HG03571 (cell line): ENCODE results near the gene NDUFB11.

Experiments
- ATAC-seq: cut with Tn5 transposase; IDR thresholded peaks from one replicate; pipeline ENCODE4 v1.9.1; 2021; ENCODE audit not compliant: unreplicated experiment

The NDUFB11 gene

DNA sequence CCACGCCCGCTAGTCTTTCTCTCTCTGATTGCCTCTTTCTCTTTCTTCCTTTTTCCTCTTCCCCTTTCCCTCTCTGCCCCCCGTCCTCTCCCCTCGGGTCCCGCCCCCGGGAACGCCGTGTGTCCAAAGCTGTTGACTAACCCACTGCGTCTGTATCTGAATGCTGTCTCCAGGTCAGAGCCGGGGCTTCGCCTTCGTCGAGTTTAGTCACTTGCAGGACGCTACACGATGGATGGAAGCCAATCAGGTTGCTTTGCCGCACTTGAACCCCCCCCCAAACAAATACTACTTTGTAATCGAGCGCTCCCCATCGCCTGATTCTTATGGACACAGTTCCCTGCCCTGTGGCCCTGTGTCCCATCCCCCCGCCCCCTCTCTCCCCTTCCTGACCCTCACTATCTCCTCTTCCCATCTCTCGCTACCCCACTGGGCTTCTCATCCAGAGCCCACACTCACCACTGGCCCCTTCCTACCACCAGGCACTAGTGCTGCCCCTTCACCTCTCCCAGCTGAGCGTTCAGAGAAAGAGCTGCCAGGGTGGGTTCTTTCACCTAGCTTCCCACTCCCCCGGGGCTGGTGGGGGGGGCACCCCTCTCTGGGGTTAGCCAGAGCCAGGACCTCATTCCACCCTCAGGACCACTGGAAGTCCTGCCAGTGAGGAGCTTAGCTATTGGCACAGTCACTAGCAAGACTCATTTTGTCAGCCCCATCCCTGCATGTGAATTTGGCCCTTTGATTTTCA lies 30.5 kb upstream of the NDUFB11 start:
- no peak for ATAC-seq

DNA sequence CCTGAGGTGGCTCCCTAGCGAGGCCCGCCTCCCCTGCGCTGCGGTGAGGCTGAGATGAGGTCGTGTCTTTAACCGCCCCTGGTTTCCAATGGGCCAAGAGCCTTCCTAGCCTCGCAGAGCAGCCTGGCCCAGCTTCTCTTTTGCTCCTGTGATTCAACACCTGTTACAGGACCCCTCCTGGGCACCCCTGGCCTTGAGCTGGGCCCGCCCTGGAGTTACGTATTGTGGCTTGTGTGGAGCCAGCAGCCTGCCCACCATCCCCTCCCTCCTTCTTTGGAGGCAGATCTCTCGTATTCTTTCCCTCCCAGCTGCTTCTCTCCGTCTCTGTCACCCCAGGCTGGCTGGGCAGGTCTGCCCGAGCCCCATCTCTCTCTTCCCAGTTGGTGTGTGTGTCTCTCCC lies 29.9 kb upstream of the NDUFB11 start:
- ATAC-seq, result no peak

DNA sequence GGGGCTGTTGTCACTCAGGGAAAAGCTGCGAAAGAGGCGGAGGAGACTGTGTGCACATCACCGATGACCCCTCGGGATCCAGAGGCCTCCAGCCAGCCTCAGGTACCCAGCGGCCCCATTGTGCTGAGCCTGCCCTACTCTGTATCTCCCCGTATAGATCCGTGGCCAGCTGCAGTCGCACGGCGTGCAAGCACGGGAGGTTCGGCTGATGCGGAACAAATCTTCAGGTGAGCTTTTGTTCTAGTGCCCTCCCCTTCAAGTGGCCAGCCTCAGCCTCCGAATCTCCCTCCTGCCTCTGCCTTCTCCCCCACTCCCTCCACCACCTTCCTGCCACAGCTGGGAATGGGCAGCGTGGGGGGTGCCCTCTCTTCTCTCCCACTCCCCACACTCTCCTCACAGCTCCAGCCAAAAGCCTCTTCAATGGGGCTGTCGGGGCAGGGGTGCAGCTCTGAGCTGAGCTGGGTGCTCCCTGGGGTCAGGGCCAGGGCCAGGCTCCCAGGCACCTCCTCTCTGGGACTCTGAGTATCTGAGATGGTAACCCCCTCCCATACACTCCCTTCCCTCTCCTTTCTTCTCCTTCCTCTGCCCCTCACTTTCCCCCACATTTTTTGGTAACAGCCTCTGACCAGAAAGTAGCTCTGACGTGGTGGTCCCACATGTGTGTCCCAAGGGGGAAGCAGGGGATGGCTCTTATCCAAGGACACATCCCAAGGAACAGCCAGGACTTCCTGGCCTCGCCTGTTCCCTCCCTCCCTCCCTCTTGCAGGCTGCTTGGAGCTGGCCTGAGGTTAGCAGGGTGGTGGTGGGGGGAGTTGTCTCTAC lies 28.7 kb upstream of the NDUFB11 start:
- ATAC-seq, result no peak

DNA sequence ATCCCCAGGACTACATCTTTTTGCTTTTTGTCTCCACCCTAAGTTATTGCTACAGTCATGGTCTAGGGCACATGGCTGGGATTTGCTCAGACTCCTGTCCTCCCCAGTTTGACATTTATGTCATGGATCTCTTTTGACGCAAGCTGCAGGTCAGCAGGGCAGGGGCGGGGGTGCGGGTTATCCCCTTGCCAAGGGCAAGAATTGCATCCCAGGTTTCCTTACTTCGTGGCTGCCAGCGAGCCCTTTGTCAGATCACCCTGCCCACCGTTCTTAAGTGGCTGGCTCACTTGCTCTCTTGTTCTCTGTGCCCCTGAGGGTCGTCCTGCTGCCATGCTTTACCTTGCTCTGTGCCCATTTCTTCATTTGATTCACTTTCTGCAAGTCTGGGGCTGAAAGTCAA lies 28.0 kb upstream of the NDUFB11 start:
- ATAC-seq, result no peak

DNA sequence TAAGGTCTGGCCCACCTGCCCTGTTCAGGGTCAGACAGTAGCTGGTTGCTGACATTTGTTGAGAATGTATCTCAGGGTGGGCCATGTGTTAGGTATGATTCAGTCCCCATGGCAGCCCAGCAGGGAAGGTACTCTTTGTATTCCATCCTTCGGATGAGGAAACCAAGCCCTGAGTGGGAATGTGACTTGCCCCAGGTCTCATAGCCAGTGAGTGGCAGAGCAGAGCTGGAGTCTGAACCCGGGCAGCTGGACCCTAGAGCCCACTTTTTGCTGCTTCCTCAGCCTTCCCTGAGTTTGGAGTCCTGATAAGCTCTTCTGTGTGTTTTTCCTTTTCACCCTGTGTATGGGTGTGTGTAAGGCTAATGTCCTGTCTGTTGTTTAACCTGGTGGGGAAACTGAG lies 27.5 kb upstream of the NDUFB11 start:
- no peak for ATAC-seq

DNA sequence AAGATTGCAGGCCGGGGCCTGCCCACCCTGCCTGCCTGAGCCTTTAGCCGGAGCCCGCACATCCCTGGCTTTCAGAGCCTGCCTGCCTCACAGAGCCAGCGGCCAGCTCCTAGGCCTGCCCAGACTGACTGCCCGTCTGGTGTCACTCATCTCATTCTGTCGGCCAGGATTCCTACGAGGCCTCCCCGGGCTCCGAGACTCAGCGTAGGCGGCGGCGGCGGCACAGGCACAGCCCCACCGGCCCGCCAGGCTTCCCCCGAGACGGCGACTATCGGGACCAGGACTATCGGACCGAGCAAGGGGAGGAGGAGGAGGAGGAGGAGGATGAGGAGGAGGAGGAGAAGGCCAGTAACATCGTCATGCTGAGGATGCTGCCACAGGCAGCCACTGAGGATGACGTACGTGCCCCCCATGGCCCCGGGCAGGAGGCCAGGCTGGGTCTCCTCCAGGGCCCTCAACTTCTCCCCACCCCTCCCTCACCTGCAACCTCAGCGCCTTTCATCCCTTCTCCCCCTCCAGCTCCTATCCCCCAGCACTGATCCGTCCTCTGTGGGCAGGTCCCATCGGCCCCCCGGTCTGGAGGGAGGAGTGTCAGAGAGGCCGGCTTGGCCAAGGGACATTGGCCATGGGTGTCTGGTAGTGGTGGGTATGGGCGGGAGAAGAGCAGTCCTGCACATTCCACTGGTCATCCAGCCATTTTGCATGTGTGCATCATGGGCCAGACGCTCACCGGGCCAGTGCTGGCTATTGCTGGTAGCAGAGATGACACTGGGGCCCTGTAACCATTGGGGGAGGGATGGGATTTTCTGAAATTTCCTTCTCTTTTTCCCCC lies 26.6 kb upstream of the NDUFB11 start:
- no peak for ATAC-seq

DNA sequence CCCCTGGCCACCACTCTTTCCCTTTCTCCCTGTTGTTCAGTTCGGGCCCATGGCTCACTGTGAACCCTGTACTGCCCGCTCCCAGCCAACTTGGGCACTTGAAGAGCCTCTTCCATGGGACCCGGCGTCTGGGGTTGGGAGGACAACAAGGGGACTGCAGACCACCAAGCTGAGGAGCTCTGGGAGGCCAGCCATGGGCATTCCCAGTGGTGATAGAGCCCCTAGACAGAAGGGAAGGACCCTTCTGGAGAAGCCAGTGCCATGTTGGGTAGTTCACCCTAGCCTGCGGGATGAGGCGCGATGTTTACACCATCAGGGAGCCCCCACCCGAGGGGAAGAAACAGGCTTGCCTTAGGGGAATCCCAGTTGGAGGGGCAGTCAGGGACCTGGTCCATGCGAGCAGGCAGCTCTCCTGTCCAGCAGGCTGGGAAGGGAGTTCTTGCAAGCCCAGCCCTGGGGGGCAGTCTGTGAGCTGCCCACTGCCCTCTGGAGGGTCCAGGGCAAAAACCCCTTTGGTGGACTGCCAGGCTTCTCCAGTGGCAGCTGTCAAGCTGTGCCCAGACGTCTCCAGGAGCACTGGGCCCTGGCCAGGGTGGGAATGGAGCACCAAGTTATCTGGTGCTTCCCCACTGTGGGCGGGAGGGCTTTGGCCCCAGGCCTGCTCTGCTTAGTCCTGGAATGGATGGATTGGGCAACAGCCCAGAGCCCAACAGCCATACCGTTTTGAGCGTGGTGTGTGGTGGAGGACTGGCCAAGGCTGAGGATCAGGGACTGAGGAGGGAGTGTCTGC lies 25.4 kb upstream of the NDUFB11 start:
- no peak for ATAC-seq

DNA sequence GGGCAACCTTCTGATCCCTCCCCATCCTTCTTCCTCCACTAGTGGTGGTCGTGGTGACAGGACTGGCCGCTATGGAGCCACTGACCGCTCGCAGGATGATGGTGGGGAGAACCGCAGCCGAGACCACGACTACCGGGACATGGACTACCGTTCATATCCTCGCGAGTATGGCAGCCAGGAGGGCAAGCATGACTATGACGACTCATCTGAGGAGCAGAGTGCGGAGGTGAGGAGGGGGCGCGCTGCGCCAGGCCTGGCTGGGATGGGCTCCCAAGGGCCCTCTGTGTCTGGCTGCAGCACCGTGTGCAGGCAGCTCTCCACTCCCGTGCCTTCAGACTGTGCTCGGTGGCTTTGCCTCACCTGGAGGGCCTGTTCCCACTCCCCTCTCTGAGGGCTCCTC lies 24.8 kb upstream of the NDUFB11 start:
- ATAC-seq, result no peak

DNA sequence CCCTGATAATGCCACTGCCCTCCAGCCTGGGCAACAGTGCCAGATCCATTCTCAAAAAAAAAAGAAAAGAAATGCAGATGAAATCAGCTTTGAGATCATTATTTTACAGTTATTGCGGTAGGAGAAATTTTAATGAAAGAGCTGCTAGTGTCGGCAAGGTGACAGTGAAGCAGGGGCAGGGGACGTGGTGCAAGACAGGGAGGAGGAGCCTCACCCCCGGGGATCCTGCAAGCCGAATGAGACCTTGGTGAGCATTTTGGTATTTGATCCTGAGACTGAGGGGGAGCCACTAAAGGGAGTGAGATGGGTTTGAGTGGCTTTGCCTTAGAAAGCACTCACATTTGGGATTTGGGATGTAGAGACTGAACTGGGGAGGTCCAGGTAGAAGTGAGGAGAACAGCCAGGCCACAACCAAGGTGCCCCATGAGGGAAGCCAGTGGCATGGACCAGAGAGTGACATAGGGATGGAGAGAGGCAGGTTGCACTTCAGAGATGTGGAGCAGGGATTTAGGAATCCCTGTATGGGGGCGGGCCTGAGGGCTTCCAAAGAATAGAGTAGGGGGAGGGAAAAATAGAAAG lies 24.1 kb upstream of the NDUFB11 start:
- no peak for ATAC-seq

DNA sequence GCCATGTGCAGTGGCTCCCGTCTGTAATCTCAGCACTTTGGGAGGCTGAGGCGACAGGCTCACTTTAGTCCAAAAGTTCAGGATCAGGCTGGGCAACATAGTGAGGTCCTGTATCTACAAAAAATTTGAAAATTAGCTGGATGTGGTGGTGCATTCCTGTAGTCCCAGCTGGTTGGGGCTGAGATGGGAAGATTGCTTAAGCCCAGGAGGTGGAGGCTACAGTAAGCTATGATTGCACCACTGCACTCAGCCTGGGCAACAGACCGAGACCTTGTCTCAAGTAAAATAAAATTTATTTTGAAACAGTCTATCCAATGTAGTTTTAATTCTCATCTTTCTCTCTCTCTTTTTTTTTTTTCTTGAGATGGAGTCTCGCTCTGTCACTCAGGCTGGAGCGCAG lies 21.6 kb upstream of the NDUFB11 start:
- no peak for ATAC-seq

DNA sequence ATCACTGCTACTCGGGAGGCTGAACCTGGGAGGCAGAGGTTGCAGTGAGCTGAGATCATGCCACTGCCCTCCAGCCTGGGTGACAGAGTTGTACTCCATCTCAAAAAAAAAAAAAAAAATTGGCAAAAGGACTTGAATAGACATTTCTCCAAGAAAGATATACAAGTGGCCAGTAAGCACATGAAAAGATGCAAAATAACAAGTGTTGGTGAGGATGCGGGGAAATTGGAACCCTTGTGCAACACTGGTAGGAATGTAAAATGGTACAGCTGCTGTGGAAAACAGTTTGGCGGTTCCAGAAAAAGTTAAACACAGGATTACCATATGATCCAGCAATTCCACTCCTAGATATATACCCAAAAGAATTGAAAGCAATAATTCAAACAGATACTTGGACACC lies 19.9 kb upstream of the NDUFB11 start:
- ATAC-seq, result no peak

DNA sequence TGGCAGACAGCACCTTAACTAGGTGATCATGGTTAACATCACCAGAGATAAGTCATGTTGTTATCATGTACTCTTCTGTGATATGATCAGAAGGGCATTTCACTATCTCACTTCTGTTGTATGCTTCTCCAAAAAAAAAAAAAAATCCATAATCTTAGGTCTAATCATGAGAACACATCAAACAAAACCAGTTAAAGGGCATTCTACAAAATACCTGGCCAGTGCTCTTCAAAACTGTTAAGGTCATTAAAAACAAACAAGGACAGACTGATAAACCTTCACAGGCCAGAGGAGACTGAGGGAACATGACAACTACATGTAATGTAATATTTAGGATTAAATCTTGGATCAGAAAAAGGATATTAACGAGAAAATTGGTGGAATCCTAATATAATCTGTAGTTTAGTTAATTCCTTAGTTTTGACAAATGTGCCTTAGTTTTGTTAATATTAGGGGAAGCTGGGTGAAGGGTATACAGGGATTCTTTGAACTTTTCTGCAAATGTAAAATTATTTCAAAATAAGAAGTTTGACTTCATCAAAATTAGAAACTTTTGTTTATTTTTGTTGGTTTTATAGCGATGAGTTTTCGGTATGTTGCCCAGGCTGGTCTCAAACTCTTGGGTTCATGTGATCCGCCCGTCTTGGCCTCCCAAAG lies 18.6 kb upstream of the NDUFB11 start:
- no peak for ATAC-seq

DNA sequence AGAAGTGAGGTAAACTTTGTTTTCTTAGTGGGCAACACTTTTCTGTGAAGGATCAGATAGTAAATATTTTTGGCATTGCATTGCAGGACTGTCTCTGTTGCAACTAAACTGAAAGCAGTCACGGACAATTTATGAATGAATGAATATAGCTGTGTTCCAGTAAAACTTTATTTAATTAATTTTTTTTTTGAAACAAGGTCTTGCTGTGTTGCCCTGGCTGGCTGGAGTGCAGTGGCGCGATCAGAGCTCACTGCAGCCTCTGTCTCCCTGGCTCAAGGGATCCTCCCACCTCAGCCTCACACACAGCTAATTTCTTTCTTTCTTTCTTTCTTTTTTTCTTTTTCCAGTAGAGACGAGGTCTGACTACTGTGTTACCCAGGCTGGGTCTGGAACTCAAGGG lies 16.3 kb upstream of the NDUFB11 start:
- ATAC-seq, result no peak

DNA sequence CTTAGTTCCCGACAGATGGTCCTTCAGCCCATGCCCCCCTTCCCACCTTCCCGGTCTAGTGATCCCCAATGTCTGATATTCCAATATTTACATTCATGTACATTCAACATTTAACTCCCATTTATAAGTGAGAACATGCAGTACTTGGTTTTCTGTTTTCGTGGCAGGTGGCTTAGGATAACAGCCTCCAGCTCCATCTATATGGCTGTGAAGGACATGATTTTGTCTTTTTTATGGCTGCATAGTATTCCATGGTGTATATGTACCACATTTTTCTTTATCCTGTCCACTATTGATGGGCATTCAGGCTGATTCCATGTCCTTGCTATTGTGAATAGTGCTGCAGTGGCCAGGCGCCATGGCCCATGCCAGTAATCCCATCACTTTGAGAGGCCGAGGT lies 14.3 kb upstream of the NDUFB11 start:
- no peak for ATAC-seq

DNA sequence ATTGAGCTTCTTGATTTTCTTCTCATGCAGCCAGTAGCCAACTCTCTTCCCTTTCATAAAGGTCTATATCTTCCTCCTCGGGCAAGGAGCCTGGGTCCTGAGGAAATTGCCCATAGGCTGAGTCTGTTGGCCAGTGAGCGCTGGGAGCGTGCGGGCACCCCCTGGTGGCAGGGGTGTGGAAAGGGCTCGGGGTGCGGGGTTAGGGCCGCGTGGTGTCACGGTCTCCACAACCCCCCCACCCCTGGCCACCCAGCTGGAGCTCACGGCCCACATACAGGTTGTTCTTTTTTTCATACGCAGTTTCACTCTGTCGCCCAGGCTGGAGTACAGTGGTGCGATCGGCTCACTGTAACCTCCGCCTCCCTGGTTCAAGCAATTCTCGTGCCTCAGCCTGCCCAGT lies 13.6 kb upstream of the NDUFB11 start:
- no peak for ATAC-seq

DNA sequence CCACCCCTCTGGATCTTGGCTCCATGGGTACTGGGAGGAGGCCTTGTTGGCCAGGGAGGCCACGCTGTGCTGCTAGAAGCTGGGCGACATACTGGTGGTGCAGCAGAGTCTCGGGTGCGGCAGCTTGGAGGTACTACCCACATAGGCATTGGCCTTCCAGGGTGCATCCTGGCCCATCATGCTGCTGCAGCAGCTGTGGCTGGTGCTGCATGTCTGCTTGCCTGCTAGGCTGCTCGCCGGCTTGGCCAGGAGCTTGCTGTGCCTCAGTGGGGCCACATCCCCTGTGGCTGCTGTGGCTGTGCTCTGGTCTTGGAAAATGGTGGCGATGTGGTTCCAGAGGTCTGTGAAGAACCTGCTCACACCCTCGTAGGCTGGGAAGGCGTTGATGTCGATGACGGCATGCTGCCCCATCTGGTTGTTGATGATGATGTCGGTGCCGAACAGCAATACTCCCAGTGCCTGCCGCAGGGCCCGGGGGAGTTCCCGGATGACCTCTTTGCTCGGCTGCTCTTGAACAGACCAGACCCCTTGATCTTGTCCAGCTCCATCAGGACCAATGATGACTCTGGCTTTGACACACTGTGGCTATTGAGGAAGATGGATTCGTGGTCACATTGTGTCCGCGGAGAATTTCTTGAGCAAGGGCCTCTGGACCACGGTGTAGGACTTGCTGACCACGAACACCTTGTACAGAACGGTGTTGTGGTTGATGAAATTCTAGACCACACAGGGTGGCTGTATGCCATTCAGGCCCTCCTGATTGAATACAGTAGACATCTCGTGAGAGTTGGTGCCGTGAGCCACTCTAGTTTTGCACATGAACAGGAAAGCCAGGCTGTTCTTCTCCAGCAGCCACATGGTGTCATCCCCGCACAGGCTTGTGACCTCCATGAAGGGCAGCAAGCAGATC lies 12.4 kb upstream of the NDUFB11 start:
- no peak for ATAC-seq

DNA sequence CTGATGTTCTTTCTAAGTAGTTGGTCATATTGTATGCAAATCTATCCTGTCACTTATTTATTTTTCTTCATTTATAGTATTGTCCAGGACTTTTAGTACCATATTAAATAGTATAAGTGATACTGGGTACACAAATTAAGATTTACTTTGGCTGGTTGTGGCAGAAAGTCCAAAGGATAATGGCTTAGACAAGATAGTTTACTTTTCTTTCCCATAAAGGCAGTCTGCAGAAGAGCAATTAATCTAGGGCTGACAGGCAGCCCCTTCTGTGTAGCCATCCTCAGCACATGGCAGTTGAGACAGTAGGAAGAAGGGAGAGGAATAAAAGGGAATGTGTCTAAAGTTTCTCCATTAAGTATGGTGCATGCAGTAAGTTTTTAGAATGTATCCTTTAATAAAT lies 6.9 kb upstream of the NDUFB11 start:
- ATAC-seq, result no peak

DNA sequence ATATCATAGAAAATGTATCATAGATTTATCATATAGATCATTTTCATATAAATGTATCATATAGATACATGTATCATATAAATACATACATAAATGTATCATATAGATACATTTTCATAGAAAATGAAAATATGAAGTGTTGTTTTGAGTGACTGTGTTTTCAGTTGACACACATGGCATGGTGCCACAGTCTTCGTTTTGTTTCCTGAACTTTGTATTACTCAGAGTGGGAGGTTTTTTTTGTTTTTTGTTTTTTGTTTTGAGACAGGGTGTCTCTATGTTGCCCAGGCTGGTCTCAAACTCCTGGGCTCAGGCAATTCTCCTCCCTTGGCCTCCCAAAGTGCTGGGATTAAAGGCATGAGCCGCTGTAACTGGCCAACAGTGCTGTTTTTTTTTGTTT lies 4.4 kb upstream of the NDUFB11 start:
- no peak for ATAC-seq
